HG02938 (cell line): ENCODE results near the gene EPHA4.
A peak's percentile ranks its signal among the peaks of the same experiment; 100 is the strongest.

Source experiments
- ATAC-seq: cut with Tn5 transposase; IDR thresholded peaks from one replicate; pipeline ENCODE4 v1.9.1; 2021; ENCODE audit warnings: mild to moderate bottlenecking, moderate library complexity; ENCODE audit not compliant: unreplicated experiment

The EPHA4 gene

DNA sequence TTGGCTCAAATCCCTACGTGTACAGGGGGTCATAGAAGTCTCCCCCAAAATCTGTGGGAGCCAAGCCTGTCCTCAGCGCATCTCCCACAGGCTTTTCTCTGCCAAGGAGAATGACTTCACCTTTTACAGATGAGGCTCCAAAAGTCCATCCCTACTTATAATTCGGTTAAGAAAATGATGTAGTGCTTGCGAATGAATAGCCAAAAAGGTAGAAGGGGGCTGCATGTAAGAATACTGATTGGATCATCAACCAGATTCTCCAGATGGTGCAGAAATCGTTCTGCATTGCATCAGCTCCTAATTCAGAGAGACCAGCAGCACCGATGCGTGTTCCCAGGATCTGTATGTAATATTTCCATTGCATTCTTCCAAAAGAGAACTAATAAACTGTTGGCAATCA is 91.9 kb downstream of the EPHA4 start:
- ATAC-seq, result no peak

DNA sequence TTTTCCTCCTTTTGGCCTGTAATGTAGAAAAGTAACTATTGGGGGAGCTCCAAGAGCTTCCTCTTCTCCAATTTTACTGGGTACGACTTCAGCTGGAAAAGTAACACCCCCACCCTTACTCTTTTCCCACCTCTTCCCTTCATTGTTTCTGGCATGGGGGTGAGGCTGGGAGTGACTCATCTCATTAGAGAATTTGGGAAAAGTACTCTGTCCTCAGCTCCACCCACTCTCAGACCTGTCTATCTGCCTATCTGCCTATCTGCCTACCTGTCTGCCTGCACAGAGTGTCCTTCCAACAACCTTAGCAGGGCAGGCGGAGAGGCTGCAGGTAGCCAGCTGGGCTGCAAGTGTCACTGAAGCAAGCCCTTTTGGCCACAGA is 93.6 kb downstream of the EPHA4 start:
- no peak for ATAC-seq

DNA sequence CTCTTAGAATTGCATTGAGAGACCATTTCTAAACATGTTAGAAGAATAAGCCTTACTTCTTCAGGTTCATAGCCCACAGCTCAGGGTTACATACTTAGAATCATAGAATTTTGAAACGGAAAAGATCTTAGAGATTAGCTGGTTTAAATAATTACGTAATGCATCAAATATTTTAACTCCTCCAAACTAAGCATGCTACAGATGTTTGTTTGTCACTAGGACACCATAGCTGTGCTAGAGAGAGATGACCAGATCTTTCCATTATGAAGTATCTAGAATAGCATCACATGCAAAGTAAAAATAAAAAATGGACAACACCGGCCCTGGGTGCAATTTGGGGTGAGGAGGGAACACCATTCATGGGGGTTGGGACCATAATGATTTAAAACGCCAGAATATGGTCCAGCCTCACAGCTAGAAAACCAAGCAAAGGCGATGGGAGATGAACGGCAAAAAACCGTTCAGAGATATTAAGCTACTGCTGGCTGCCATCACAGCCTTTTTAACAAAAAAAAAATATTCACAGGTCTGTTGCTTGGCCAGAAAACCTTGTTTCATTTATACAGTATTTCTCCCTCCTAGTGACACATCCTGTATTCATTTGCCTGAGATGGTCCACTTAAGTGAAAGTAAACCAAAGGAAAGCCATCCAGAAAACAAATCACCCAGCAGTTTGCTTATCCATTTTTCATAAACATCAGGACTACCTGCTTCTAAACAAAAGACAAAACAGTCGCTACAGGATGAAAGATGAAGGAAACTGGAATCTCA is 94.2 kb downstream of the EPHA4 start:
- ATAC-seq, result no peak

DNA sequence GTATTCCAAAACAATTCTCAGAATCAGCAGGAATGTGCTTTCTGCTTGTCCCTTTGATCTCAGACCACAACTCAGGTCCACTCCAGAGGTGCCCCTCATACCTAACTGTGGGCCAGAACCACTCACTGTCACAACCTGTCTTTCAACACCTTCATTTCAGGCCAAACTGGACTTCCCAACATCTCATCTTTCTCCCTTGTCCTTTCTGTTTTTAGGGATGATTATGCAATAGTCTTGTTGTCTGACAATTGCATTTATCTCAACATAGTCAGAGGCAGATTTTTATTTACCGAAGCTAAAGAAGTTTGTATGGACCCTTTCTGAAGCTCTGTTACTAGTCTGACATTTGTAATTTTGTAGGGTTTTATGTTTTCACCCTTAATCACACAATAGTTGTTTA is 95.9 kb downstream of the EPHA4 start:
- no peak for ATAC-seq

DNA sequence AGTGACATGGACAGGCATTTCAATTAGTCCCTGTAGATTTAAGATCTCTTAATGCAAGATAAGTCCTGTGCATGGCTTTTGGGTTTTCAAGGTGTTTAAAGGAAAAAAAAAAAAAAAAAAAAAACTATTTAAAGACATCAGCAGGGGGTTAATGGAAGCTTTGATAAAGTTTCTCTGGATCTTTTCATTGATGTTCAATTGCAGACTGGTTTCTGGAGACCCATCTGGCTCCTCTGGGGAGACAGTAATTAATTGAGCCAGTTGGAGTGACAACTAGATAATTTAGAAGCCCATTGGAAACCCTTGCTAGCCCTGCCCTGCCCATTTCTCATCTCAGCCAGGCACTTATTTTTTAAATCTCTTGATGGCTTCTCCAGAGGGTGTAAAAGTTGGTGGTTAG is 98.7 kb downstream of the EPHA4 start:
- ATAC-seq, result no peak

DNA sequence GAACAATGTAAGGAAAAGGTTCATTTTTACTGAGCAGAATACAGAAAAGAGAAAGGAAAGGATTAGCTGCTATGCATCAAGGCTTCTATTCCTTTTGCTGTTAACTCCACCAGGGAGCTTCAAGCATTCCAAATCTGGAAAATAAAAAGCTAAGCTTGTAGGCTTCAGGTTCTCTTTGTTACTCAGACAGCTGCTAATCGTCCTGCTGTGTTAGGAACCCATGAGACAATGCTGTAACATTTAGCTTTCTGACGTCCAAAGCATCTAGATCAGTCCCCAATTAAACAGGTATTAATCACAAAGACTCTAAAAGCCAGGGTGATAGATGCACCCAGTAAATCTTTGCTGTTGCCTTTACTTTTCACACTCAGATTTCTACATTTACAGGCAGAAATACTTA is 103.8 kb downstream of the EPHA4 start:
- no peak for ATAC-seq

DNA sequence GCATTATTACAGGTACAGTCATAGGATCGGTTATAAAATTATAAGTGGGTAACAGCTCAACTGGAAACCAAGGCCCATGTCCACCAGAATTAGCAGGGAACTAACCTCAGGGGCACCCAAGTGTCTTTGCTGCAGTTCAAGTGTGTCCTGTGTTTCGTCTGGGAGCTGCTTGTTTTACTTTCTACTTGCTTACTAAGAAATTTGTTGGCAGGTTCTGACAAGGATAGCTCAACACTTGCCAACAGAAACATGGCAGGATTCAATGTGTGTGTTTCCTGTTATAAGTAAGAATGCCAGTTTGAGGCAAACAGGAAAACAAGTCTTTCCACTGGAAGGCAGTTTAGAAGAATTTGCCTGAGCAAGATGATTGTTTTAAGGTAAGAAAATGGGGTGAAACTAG is 104.5 kb downstream of the EPHA4 start:
- ATAC-seq, result no peak

DNA sequence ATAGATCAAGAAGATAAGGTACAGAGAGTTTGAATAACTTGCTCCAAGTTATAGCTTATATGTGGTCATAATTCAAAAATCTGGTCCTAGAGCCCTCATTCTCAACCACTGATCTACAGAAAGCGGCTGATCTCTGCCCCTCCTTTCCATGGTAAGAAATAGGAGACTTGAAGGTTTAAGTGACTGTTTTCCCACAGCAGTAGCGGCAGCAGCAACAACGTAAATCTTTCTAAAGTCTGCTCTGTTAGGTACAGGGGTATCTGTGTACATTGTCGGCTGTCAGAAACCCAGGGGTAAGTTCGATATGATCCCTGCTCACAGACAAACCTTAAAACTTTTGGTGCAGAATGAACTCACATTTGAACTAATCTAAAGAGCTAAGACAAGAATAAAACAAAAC is 105.4 kb downstream of the EPHA4 start:
- ATAC-seq, result no peak

DNA sequence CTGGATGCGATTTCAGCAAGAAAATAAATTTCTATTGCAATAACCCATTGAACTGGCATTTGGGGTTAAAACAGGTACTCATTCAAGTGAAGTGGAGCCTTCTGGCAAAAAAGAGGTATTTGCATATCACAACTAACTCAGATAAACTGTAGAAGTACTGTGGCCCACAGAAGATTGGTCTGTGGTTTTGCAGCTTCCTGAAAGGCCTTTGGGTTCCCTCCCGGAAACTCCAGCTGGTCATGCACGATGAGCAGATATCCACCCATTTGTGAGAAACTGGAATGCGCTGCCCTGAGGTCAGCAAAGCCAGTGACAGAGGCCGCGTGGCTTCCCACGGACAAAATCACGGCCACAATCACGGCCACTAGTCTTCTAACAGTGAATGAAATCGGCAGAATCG is 106.3 kb downstream of the EPHA4 start:
- ATAC-seq, result peak; percentile 84

DNA sequence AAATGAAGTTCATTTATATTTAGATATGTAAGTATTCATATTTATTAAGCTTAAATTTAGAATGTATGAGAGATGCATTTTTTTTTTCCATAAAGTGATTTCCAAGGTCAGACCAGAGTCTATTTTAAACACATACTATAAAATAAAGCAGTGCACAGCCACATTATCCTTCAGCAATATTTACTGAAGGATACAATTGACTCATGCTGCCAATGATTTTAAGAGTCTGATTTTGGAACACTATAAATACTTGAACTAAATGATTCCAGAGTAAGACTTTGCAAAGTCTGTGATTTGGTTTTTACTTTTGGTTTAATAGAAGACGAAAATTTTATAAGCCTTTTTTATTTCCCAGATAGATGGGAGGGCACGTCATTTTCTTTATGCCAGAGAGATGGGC is 107.1 kb downstream of the EPHA4 start:
- ATAC-seq, result no peak

DNA sequence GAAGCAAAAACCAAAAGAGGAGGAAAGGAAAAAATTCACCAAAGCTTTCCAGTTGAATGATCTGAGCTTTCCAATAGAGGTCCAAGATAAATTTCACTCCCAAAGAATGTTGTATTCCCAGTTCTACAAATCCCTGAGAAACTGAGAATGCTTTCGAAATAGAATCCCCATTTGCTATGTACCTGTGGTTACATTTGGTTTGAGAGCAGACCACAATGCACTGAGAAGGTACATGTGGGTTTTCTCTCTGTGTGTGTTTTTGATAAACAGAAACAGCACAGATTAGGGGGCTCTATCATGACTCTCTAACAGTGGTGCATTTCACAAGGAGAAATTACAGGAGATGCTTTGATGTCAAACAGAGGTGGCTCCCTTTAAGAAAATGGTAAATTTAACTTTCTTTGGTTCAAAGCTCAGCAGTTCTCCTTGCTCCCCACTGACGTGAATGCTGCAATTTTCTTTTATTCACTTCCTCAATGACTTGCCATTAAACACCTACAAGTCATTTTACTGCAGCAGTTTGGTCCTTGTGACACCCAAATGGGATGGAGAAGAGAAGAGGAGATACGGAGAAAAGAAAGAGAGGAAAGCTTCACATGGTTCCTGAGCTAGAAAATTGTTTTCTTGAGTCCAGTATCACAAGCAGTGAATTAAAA is 108.7 kb downstream of the EPHA4 start:
- ATAC-seq, result no peak

DNA sequence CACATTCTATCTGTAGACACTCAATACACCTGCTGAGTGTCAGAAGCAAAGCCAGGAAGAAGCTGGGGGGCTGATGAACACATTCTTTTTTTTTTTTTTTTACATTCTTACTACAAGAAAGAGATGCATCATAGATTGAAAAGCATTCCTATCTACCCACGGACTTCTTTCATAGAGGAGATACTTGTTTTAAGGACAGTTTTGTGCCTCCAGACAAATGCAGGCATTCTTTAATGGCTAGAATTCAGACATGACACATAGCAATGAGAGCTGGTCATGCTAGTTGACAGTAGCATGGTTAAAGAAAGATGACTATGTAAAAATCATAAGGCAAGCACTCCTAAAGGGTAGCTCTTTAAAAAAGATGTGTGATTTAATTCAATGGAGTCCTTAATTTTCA is 110.2 kb downstream of the EPHA4 start:
- no peak for ATAC-seq

DNA sequence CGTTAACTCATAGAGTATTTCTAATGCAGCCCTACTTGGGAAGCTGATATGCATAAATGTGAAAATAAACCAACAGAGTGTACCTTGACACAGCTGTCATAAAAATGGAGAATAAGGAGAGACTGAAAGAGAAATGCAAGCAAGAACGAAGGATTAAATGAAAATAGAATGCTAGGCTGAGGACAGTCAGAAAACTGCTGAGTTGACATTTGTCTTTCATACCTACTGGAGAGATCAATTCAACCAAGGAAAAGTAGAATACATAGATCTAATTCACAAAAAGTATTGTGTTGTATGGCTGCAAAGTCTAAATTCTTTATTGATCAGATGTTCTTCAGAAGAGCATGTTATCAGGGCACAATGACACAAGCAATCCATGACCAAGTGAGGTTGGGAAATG is 112.0 kb downstream of the EPHA4 start:
- no peak for ATAC-seq

DNA sequence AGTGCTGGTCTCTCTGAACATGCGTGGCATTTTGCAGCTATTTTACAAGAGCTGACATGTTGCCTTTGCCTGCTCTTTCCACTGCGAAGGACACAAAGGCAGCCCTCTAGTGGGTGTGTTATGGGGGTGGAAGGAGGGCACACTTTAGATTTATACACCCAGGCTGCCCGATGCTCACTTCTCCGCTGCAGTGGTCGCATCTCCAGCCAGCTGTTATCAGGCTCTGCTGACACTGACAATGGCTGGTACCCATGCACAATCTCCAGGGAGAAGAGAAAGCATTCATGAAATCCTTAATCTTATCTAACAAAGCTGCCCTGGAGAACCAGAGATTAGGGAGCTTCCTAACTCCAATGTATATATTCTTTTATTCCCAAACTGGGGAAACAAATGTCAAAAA is 113.5 kb downstream of the EPHA4 start:
- no peak for ATAC-seq

DNA sequence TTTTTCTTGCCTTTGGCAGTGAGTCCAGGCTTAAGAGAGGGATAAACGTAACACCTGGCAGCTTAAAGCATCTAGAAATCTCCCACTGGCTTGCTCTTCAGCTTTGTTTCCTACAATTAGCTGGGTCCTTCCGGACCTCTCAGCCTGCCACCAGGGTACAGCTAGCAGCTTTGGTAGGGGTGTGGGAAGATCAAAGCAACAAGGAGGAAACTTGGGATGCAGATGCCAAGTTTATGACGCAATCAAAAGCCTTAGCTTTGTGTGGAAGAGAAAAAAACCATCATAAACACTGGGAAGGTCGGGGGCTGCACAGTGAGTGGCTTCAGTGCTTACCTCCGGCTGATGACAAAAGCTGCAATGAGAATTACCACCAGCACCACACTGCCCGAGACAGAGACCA is 116.9 kb downstream of the EPHA4 start:
- no peak for ATAC-seq

DNA sequence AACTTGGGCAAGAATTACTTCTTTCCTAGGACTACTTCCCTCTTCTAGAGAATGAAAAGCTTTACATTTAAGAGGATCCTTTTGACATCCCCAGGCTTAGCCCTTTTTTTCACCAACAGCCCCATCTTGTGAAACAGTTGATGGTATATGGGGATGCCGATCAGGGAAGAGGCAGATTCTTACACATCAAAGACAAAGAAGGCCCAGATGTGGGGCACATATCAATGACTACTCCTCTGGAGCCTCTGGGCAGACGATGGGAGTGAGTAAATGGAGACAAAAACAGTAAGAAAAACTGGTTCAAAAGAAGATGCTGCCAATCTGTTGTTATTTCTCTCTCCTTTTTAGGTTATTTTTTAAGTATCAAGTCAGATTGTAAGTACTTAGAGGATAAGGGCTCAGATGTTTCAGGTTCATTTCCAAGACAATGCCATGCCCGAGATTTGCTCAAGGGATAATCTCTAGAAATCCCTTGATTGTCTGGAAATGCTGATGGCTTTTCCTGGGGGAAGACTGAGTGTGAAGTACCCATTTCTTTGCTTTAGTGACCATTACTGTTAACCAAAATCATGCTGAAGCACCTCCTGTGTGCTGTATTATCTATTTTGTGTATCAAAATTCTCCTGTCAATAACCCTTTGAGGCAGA is 117.5 kb downstream of the EPHA4 start:
- no peak for ATAC-seq

DNA sequence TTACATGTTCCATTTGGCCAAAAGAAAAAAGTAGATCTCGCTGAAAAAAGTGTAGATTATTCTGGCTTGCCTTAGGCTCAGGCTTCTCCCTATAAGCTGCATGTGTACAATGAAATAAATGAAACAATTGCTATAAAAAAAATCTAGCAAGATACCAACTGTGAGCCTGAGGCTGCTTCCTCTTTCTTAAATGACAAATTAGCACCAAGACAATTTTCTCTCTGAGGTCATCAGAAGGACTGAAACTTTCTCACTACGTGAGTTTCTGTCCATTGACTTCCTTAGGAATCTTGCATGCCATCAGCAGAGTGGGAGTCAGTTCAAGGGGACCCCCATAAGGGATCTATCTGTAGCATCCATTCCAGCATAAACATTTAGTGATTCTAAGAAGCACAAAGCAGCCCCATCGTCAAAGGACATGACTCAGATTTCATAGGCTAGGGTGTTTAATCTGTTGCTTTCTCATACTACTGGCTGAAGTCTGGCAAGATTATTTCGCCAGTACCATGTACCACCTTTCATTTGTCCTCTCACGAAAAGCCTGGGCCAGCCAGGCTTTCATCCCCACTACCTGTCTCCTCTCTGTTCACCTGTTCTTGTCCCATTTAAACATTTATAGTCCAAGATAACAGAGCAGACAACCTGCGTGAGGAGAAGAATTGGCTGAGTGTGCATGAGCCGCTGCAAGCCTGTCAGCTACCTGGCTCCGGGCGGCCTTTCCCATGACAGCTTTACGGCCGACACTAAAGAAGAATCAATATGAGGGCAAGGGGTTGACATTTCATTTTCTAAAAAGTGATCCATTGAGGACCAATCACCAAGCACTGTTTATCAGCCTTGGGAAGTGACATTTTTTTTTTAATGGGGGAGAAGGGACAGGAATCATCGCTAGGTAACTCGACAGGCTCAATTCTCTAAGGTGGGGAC is 120.0 kb downstream of the EPHA4 start:
- no peak for ATAC-seq

DNA sequence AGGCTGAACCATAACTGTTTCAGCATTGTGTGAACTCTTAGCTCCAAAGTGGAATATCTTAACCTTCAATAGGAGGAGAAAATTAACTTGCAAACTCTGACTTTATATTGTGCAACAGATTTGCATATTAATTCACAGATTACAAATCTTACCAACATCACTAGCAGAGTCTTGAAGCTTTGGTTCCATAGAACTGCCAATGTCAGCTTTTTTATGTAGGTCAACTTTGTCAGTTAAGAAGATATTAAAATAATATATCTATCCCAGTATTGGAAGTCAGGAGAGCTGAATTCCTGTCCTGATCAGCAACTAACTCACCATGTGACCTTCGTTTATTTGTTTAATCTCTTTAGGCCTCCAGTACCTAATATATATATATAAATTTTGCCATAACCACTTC is 121.8 kb downstream of the EPHA4 start:
- no peak for ATAC-seq

DNA sequence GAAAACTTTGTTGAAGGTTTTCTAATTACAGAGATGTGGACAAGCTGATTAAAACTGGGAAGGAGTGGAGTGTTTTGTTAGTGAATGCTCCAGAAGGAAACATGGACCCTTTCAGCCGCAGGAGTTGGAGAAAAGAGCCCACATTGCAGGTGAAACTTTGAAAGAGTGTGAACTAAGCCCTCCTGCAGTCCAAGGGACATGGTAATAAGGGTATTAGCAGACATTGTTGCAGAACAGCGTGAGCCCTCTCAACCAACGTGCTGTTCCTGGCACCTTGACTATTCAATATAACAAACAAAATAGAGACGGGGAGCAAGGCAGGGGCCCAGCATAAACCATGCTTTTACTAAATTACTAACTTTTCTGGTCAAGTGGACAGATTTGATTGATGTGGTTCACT is 122.7 kb downstream of the EPHA4 start:
- no peak for ATAC-seq

DNA sequence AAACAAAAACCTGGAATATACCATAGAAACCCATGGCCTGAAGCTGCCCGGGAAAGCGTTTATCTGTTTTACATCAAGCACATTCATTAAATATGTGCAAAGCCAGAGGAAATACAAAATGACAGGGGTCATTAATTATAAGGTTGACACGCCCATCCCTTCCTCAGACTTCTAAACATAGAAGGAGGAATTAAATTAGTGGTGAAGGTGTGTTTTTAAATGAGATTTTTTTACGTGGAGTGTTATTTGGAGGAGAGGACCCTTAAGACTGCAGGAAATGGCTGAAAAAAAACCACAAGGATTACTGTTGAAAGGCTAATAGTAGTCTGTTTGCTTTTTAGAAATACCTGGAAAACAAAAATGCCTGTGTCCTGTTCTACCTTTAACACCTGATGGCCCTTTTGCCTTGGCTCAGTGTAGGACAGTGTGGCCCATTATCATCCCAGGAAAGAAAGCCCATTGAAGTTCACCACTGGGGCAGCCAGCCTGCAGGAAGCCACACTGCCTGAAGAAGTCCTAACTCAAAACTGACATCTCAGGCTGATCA is 123.2 kb downstream of the EPHA4 start:
- no peak for ATAC-seq
